ENCODE results near the gene EFR3B. TPM values are rescaled to one million over a fixed set of nuclear protein-coding genes. Genes with fewer than 3 reads are reported as not detected.

EFR3B gene
- total and polyA plus RNA-seq, 2 experiments from 2014 or later, result 9.0 to 10.0 TPM

- Histone ChIP-seq H3K36me3 (no peaks in the 10 kb centered on the region), H3K27ac (no peak overlapping the region), H3K4me3 (no peak overlapping the region), H3K4me1 (ENCODE audit: low read depth) (no peaks in the 10 kb centered on the region), H3K27me3 (no peaks in the 10 kb centered on the region), H3K9me3 (ENCODE audit: low read depth) (no peaks in the 10 kb centered on the region)
- no peak for TF ChIP-seq CTCF (IDR thresholded peaks at IDR 0.05; ENCODE audit: low read depth, low read length)
- no peak for DNase-seq (ENCODE audit: low read depth in 1 of 2, low spot score in 1 of 2)
Measured at GRCh38 chr2:25029183-25029554, 12.7 kb upstream of the EFR3B start.

DNA sequence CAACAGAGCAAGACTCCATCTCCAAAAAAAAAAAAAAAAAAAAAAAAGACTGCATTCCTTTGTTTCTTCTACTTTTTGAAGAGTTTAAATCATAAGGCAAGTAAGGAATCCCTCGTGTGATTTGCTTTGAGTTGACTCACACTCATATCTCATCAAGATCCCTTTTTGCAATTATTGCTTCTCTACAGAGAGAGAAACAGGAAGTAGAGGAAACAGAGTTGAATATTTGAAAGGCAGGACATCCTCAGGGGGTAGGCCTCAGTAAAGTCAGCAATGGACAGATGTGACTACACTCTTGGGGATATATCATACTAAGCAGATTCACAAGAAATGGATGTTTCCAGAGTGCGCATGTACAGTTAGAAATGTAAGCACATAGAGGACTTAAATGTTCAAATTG is 11.2 kb upstream of the EFR3B start:
- DNase-seq (ENCODE audit: low read depth in 1 of 2, low spot score in 1 of 2), result peak in 1 of 2 donors; percentile 36
- Histone ChIP-seq H3K27ac (no peak overlapping the region), H3K27me3 (no peaks in the 10 kb centered on the region), H3K9me3 (ENCODE audit: low read depth) (no peaks in the 10 kb centered on the region), H3K4me3 (no peak overlapping the region), H3K36me3 (no peaks in the 10 kb centered on the region), H3K4me1 (ENCODE audit: low read depth) (peaks cover under 1% of the 10 kb centered on the region)
- no peak for TF ChIP-seq CTCF (IDR thresholded peaks at IDR 0.05; ENCODE audit: low read depth, low read length)

DNA sequence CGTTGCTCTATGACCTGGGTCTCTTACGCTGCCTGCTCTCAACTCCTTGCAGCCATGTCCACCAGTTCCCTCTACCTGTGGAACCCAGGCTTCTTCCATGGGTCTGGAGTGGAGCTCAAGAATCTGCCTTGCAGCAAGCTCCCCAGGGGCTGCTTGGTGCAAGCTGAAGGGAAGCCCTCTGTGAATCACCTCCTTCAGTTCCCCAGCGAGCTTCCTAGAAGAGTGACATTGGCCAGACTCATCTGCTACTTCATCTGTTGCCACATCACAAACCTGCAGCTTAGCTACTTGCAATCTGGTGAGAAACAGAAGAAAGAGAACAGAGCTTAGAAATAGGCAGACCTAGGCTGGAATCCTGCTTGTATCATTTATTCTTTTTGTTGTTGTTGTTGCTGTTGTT is 9.8 kb upstream of the EFR3B start:
- Histone ChIP-seq H3K4me3 (no peak overlapping the region), H3K36me3 (no peaks in the 10 kb centered on the region), H3K27ac (no peak overlapping the region), H3K9me3 (ENCODE audit: low read depth) (no peaks in the 10 kb centered on the region), H3K4me1 (ENCODE audit: low read depth) (peaks cover 10% of the 10 kb centered on the region), H3K27me3 (no peaks in the 10 kb centered on the region)
- peak in 1 of 2 donors; percentile 39 for DNase-seq (ENCODE audit: low read depth in 1 of 2, low spot score in 1 of 2)
- TF ChIP-seq CTCF (IDR thresholded peaks at IDR 0.05; ENCODE audit: low read depth, low read length), result no peak

DNA sequence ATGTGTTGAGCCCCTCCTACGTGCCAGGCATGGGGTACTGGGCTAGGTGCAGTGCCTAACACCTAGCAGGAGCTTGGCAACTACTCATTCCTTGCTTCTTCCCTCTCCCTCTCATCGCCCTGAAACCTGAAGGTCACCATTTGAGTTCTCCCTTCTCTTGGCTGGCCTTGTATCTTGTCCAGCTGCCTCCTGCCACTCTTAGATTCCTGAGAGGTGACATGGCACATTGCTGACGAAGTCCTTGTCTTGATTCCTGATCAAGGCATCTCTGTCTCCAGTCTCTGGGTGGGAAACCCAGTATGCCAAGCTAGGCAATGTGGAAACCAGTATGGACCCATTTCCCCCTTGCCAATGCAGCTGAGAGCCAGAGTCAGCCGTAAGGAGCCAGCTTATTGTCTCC is 9.0 kb upstream of the EFR3B start:
- Histone ChIP-seq H3K9me3 (ENCODE audit: low read depth) (no peaks in the 10 kb centered on the region), H3K4me3 (no peak overlapping the region), H3K27ac (no peak overlapping the region), H3K27me3 (no peaks in the 10 kb centered on the region), H3K4me1 (ENCODE audit: low read depth) (peaks cover 10% of the 10 kb centered on the region), H3K36me3 (no peaks in the 10 kb centered on the region)
- no peak for TF ChIP-seq CTCF (IDR thresholded peaks at IDR 0.05; ENCODE audit: low read depth, low read length)
- no peak for DNase-seq (ENCODE audit: low read depth in 1 of 2, low spot score in 1 of 2)

DNA sequence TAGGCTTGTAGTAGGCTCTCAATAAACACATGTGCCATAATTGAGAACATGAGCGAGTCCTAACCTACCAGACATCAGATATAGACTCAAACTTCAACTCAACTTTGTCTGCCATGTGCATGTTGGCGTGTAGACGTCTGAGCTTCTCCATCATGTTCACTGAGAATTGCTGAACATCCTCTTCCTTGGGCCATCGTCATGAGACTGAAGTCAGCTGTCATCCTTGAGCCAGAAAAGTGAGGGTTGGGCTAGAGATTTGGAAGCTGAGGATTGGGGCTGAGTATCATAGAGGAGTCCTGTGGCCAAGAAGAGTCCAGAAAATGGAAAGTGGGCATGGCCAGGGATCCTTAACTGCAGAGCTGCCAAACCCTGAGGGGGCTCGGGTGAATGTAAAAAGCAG is 7.8 kb upstream of the EFR3B start:
- H3K27ac ChIP-seq, result no peak overlapping the region
- TF ChIP-seq CTCF (IDR thresholded peaks at IDR 0.05; ENCODE audit: low read depth, low read length), result no peak

More for the DNA sequence above, 7.8 kb upstream of the EFR3B start:
- Histone ChIP-seq H3K4me3 (no peak overlapping the region), H3K4me1 (ENCODE audit: low read depth) (peaks cover 10% of the 10 kb centered on the region), H3K27me3 (no peaks in the 10 kb centered on the region), H3K36me3 (no peaks in the 10 kb centered on the region), H3K9me3 (ENCODE audit: low read depth) (no peaks in the 10 kb centered on the region)
- DNase-seq (ENCODE audit: low read depth in 1 of 2, low spot score in 1 of 2), result no peak

Measured in cardiac muscle cell (in vitro differentiated cells and primary cell).